Smooth muscle cell (in vitro differentiated cells): Measurements from ENCODE around the gene ADAMTSL1. TPM values are rescaled to one million over a fixed set of nuclear protein-coding genes. Genes with fewer than 3 reads are reported as not detected.

ENCODE experiments used
- DNase-seq: peaks from one replicate; lab custom pipeline; 2025; ENCODE audit not compliant: unreplicated experiment; lab: John Stamatoyannopoulos, UW
- H2AFZ ChIP-seq: fragments of 200-600 bp; sonication (generic); 2 replicates; pipeline ENCODE4 v1.6.0; 2016; ENCODE audit warnings: antibody characterized with exemption, low read depth, mild to moderate bottlenecking
- H3F3A ChIP-seq: fragments of 200-600 bp; sonication (generic); 2 replicates; pipeline ENCODE4 v1.6.0; 2017; ENCODE audit warnings: antibody characterized with exemption, low read depth
- H3K27ac ChIP-seq: fragments of 200-600 bp; sonication (generic); 2 replicates; pipeline ENCODE4 v1.5.1; 2016; ENCODE audit warnings: low read depth, mild to moderate bottlenecking
- H3K27me3 ChIP-seq: fragments of 200-600 bp; sonication (generic); 2 replicates; pipeline ENCODE4 v1.6.1; 2016; ENCODE audit warnings: low read depth, mild to moderate bottlenecking
- H3K36me3 ChIP-seq: fragments of 200-600 bp; sonication (generic); 2 replicates; pipeline ENCODE4 v1.5.1; 2016; ENCODE audit warnings: low read depth
- H3K4me1 ChIP-seq: fragments of 200-600 bp; sonication (generic); 2 replicates; pipeline ENCODE4 v1.5.1; 2016; ENCODE audit warnings: low read depth
- H3K4me2 ChIP-seq: fragments of 200-600 bp; sonication (generic); 2 replicates; pipeline ENCODE4 v1.6.0; 2016; ENCODE audit warnings: mild to moderate bottlenecking
- H3K4me3 ChIP-seq: fragments of 200-600 bp; sonication (generic); 2 replicates; pipeline ENCODE4 v1.5.1; 2016; ENCODE audit warnings: mild to moderate bottlenecking
- H3K79me2 ChIP-seq: fragments of 200-600 bp; sonication (generic); 2 replicates; pipeline ENCODE4 v1.6.0; 2016; ENCODE audit warnings: low read depth, mild to moderate bottlenecking
- H3K9ac ChIP-seq: fragments of 200-600 bp; sonication (generic); 2 replicates; pipeline ENCODE4 v1.6.0; 2016; ENCODE audit warnings: low read depth
- H3K9me3 ChIP-seq: fragments of 200-600 bp; sonication (generic); replicated peaks from 2 replicates; pipeline ENCODE4 v1.5.1; 2016; ENCODE audit warnings: low read depth
- H4K20me1 ChIP-seq: fragments of 200-600 bp; sonication (generic); 2 replicates; pipeline ENCODE4 v1.6.0; 2016; ENCODE audit warnings: low read depth
- WGBS: methylation state at CpG from one replicate; pipeline ENCODE4 v1.1.7; 2016; ENCODE audit warnings: low lambda C conversion rate; 5-methylcytosine and 5-hydroxymethylcytosine counted together
- polyA plus RNA-seq: library from polyadenylated mRNA; unstranded; fragments of >200 nt; fragmentation: Nextera tagmentation; extraction: Ambion mirVana; gene quantifications from 2 replicates; pipeline ENCODE4 v1.2.1, GENCODE V29; 2016
- total RNA-seq: library from RNA; depleted of rRNA; stranded (reverse); fragments of >200 nt; gene quantifications from 2 replicates; pipeline ENCODE4 v1.2.3, GENCODE V29; 2014
- TF ChIP-seq, protein P1 (sequence below): fragments of 200-600 bp; sonication (generic); IDR thresholded peaks from 2 replicates; pipeline ENCODE4 v1.5.1; 2017; ENCODE audit warnings: borderline replicate concordance, mild to moderate bottlenecking, antibody characterized with exemption; ENCODE audit not compliant: insufficient read depth, poor library complexity, severe bottlenecking

ADAMTSL1 gene
- total and polyA plus RNA-seq, 2 experiments from 2014 or later = 4.3 to 4.4 TPM

DNA sequence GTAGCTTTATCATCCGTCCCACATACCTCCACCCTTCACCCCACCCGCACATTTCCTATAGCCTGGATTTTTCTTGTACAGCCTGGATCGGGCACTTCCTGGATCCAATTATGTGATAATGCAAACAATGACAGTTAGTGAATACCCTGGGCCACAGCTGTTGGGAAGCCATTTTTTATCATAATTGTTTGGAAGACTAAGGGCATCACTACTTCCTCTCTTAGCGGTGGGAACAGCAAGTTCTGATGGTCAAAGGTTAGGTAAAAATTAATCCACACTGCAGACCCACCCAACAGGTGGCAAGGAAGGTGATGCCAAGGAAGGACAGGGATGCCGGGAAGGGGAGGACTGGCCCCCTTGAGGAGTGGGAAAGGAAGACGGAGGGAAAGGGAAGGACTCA lies 375.3 kb downstream of the ADAMTSL1 start:
- H3K9me3 ChIP-seq = no peaks in the 10 kb centered on the region
- no peak overlapping the region for H3K9ac ChIP-seq
- no peaks in the 10 kb centered on the region for H4K20me1 ChIP-seq
- TF ChIP-seq, protein P1, sequence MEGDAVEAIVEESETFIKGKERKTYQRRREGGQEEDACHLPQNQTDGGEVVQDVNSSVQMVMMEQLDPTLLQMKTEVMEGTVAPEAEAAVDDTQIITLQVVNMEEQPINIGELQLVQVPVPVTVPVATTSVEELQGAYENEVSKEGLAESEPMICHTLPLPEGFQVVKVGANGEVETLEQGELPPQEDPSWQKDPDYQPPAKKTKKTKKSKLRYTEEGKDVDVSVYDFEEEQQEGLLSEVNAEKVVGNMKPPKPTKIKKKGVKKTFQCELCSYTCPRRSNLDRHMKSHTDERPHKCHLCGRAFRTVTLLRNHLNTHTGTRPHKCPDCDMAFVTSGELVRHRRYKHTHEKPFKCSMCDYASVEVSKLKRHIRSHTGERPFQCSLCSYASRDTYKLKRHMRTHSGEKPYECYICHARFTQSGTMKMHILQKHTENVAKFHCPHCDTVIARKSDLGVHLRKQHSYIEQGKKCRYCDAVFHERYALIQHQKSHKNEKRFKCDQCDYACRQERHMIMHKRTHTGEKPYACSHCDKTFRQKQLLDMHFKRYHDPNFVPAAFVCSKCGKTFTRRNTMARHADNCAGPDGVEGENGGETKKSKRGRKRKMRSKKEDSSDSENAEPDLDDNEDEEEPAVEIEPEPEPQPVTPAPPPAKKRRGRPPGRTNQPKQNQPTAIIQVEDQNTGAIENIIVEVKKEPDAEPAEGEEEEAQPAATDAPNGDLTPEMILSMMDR = no peak
- WGBS = 93% methylated on average over 6 of the region's 6 CpGs
- H3K36me3 ChIP-seq = no peaks in the 10 kb centered on the region
- DNase-seq = no peak
- no peaks in the 10 kb centered on the region for H3K79me2 ChIP-seq
- no peak overlapping the region for H2AFZ ChIP-seq
- no peaks in the 10 kb centered on the region for H3F3A ChIP-seq
- no peaks in the 10 kb centered on the region for H3K27me3 ChIP-seq
- H3K27ac ChIP-seq = no peak overlapping the region
- no peaks in the 10 kb centered on the region for H3K4me1 ChIP-seq
- no peak overlapping the region for H3K4me3 ChIP-seq
- H3K4me2 ChIP-seq = no peak overlapping the region

- no peak overlapping the region for H2AFZ ChIP-seq
- no peaks in the 10 kb centered on the region for H3K9me3 ChIP-seq
- DNase-seq = no peak
- H3K4me2 ChIP-seq = no peak overlapping the region
- H3K27ac ChIP-seq = no peak overlapping the region
- no peak overlapping the region for H3K4me3 ChIP-seq
- TF ChIP-seq, protein P1 = no peak
- 76% methylated on average over 4 of the region's 4 CpGs for WGBS
- H3K4me1 ChIP-seq = no peaks in the 10 kb centered on the region
- no peaks in the 10 kb centered on the region for H3K27me3 ChIP-seq
- no peaks in the 10 kb centered on the region for H4K20me1 ChIP-seq
- no peak overlapping the region for H3K9ac ChIP-seq
- H3F3A ChIP-seq = no peaks in the 10 kb centered on the region
- H3K79me2 ChIP-seq = no peaks in the 10 kb centered on the region
- no peaks in the 10 kb centered on the region for H3K36me3 ChIP-seq
These were observed 376.1 kb downstream of the ADAMTSL1 start for GRCh38 chr9:18849890-18850677.

- Histone ChIP-seq H3K27me3 (no peaks in the 10 kb centered on the region), H3F3A (no peaks in the 10 kb centered on the region), H3K79me2 (no peaks in the 10 kb centered on the region), H3K27ac (no peak overlapping the region), H3K4me1 (no peaks in the 10 kb centered on the region), H4K20me1 (no peaks in the 10 kb centered on the region), H3K4me2 (no peak overlapping the region), H3K9me3 (no peaks in the 10 kb centered on the region), H3K36me3 (no peaks in the 10 kb centered on the region), H3K4me3 (no peak overlapping the region), H3K9ac (no peak overlapping the region), H2AFZ (no peak overlapping the region)
- no peak for DNase-seq
- 92% methylated on average over 5 of the region's 5 CpGs for WGBS
- TF ChIP-seq, protein P1 = no peak
These were observed 377.3 kb downstream of the ADAMTSL1 start for GRCh38 chr9:18851069-18851795.

DNA sequence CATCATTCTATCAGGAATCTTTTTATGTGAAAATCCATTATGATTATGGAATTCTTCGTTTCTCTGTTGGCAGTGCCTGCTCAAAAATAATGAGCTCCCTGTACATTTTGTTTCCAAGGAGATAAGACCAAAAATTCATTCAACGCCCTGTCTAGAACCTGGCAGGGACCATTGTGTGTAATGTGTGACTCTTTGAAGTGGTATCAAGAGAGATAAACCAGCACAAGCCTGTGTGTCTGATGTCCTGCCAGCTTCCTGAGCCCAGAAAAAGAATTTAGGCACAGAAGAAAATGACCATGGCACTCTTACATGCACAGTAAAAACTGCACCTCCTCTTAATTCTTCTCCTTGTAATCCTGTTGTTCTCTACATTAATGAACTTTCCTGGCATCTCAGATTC lies 381.7 kb downstream of the ADAMTSL1 start:
- TF ChIP-seq, protein P1 = no peak
- WGBS = 70% methylated on average over 2 of the region's 2 CpGs
- no peaks in the 10 kb centered on the region for H3F3A ChIP-seq
- H2AFZ ChIP-seq = no peak overlapping the region
- H3K9ac ChIP-seq = no peak overlapping the region
- no peak overlapping the region for H3K4me3 ChIP-seq
- no peak overlapping the region for H3K4me2 ChIP-seq
- no peaks in the 10 kb centered on the region for H3K36me3 ChIP-seq
- no peak overlapping the region for H3K27ac ChIP-seq
- no peaks in the 10 kb centered on the region for H3K79me2 ChIP-seq
- no peaks in the 10 kb centered on the region for H3K9me3 ChIP-seq
- H3K4me1 ChIP-seq = no peaks in the 10 kb centered on the region
- H3K27me3 ChIP-seq = no peaks in the 10 kb centered on the region
- DNase-seq = no peak
- no peaks in the 10 kb centered on the region for H4K20me1 ChIP-seq
